ENCODE data around the gene HECW1.

DNA sequence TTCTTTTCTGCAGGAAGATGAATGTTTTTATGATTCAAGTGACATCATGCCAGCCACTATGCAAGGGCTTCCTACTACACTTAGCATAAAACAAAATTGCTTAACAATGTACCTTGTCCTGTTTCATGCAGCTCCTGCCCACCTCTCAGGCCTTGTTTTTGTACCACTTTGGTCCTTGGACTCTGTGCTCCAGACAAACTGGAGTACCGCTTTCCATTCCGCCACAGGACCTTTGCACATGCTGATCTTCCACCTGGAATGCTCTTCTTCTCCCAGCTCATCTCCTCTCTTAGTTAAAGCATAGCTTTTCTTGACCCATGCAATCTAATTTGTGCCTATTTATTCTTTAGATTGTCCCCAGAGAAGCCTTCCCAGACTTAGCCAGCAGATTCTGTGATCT, 393.0 kb downstream of the HECW1 start:
- TF ChIP-seq SP1 (IDR thresholded peaks at IDR 0.05) (no peak), NR2F2 (IDR thresholded peaks at IDR 0.05) (no peak), GABPA (IDR thresholded peaks at IDR 0.05 in 1 of 2, conservative IDR thresholded peaks at IDR 0.05 in 1 of 2) (no peak), YY1 (IDR thresholded peaks at IDR 0.05) (no peak), RXRA (IDR thresholded peaks at IDR 0.05) (no peak), RAD21 (IDR thresholded peaks at IDR 0.05) (no peak)
- TF ChIP-seq, protein P1, sequence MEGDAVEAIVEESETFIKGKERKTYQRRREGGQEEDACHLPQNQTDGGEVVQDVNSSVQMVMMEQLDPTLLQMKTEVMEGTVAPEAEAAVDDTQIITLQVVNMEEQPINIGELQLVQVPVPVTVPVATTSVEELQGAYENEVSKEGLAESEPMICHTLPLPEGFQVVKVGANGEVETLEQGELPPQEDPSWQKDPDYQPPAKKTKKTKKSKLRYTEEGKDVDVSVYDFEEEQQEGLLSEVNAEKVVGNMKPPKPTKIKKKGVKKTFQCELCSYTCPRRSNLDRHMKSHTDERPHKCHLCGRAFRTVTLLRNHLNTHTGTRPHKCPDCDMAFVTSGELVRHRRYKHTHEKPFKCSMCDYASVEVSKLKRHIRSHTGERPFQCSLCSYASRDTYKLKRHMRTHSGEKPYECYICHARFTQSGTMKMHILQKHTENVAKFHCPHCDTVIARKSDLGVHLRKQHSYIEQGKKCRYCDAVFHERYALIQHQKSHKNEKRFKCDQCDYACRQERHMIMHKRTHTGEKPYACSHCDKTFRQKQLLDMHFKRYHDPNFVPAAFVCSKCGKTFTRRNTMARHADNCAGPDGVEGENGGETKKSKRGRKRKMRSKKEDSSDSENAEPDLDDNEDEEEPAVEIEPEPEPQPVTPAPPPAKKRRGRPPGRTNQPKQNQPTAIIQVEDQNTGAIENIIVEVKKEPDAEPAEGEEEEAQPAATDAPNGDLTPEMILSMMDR (IDR thresholded peaks at IDR 0.05; ENCODE audit: low read depth, low read length, missing input control), result no peak
- TF ChIP-seq, protein P2, sequence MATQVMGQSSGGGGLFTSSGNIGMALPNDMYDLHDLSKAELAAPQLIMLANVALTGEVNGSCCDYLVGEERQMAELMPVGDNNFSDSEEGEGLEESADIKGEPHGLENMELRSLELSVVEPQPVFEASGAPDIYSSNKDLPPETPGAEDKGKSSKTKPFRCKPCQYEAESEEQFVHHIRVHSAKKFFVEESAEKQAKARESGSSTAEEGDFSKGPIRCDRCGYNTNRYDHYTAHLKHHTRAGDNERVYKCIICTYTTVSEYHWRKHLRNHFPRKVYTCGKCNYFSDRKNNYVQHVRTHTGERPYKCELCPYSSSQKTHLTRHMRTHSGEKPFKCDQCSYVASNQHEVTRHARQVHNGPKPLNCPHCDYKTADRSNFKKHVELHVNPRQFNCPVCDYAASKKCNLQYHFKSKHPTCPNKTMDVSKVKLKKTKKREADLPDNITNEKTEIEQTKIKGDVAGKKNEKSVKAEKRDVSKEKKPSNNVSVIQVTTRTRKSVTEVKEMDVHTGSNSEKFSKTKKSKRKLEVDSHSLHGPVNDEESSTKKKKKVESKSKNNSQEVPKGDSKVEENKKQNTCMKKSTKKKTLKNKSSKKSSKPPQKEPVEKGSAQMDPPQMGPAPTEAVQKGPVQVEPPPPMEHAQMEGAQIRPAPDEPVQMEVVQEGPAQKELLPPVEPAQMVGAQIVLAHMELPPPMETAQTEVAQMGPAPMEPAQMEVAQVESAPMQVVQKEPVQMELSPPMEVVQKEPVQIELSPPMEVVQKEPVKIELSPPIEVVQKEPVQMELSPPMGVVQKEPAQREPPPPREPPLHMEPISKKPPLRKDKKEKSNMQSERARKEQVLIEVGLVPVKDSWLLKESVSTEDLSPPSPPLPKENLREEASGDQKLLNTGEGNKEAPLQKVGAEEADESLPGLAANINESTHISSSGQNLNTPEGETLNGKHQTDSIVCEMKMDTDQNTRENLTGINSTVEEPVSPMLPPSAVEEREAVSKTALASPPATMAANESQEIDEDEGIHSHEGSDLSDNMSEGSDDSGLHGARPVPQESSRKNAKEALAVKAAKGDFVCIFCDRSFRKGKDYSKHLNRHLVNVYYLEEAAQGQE (IDR thresholded peaks at IDR 0.05), result no peak
- TF ChIP-seq, protein P3, sequence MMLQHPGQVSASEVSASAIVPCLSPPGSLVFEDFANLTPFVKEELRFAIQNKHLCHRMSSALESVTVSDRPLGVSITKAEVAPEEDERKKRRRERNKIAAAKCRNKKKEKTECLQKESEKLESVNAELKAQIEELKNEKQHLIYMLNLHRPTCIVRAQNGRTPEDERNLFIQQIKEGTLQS (IDR thresholded peaks at IDR 0.05), result no peak
- TF ChIP-seq, protein P4, sequence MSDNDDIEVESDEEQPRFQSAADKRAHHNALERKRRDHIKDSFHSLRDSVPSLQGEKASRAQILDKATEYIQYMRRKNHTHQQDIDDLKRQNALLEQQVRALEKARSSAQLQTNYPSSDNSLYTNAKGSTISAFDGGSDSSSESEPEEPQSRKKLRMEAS (IDR thresholded peaks at IDR 0.05), result no peak
